ENCODE measurements around the gene EIF4ENIF1.
"Not testable (repeated sequence)": the region's sequence is repeated elsewhere in the genome, so short reads cannot be mapped to it uniquely, and the experiment has no call there.

EIF4ENIF1 gene

GRCh38 chr22:31488346-31488883, 1.2 kb downstream of the EIF4ENIF1 start:
- ChIA-PET CTCF (no interaction called here), POLR2A (interaction anchor here (0.8 kb wide), 1 partner anchor 56 kb away, joined by 3 read pairs; no protein-coding TSS in a partner anchor)
- no peak for DNase-seq (ENCODE audit: extremely low spot score)
- TF ChIP-seq CTBP1 (IDR thresholded peaks at IDR 0.05; ENCODE audit: borderline replicate concordance) (no peak), FOXM1 (IDR thresholded peaks at IDR 0.05; ENCODE audit: borderline replicate concordance) (no peak), ZNF384 (IDR thresholded peaks at IDR 0.05) (no peak), FOXK2 (IDR thresholded peaks at IDR 0.05) (no peak), FOXA1 (IDR thresholded peaks at IDR 0.05) (no peak), BHLHE40 (IDR thresholded peaks at IDR 0.05; ENCODE audit: borderline replicate concordance) (no peak), TARDBP (IDR thresholded peaks at IDR 0.05) (no peak), PKNOX1 (IDR thresholded peaks at IDR 0.05) (no peak), SUZ12 (IDR thresholded peaks at IDR 0.05) (no peak), L3MBTL2 (conservative IDR thresholded peaks at IDR 0.05) (no peak), LEF1 (IDR thresholded peaks at IDR 0.05; ENCODE audit: borderline replicate concordance) (no peak)

- ChIA-PET CTCF (no interaction called here), POLR2A (no interaction called here)
- TF ChIP-seq FOXA1 (IDR thresholded peaks at IDR 0.05) = no peak
- TF ChIP-seq SUZ12 (IDR thresholded peaks at IDR 0.05) = no peak
- no peak for TF ChIP-seq ARNT (IDR thresholded peaks at IDR 0.05)
- no peak for TF ChIP-seq NFRKB (IDR thresholded peaks at IDR 0.05)
- TF ChIP-seq TARDBP (IDR thresholded peaks at IDR 0.05) = no peak
- no peak for TF ChIP-seq PKNOX1 (IDR thresholded peaks at IDR 0.05)
- TF ChIP-seq FOXM1 (IDR thresholded peaks at IDR 0.05; ENCODE audit: borderline replicate concordance) = no peak
- TF ChIP-seq LEF1 (IDR thresholded peaks at IDR 0.05; ENCODE audit: borderline replicate concordance) = no peak
- TF ChIP-seq ZNF384 (IDR thresholded peaks at IDR 0.05) = no peak
- no peak for TF ChIP-seq HDGF (IDR thresholded peaks at IDR 0.05; ENCODE audit: borderline replicate concordance)
- no peak for TF ChIP-seq FOXK2 (IDR thresholded peaks at IDR 0.05)
- TF ChIP-seq BHLHE40 (IDR thresholded peaks at IDR 0.05; ENCODE audit: borderline replicate concordance) = no peak
- no peak for DNase-seq (ENCODE audit: extremely low spot score)
Observed at GRCh38 chr22:31486951-31487350, 2.7 kb downstream of the EIF4ENIF1 start.

- CTCF ChIA-PET; DNase-seq (ENCODE audit: extremely low spot score); POLR2A ChIA-PET: not testable (repeated sequence)
Observed at GRCh38 chr22:31486369-31486768, 3.3 kb downstream of the EIF4ENIF1 start.

- CTCF ChIA-PET = interaction anchor here (0.6 kb wide), 1 partner anchor 8 kb away, joined by 4 read pairs; no protein-coding TSS in a partner anchor
- POLR2A ChIA-PET; DNase-seq (ENCODE audit: extremely low spot score): not testable (repeated sequence)
Observed at GRCh38 chr22:31482470-31482869, 7.2 kb downstream of the EIF4ENIF1 start.

GRCh38 chr22:31481129-31481528, 8.5 kb downstream of the EIF4ENIF1 start:
- ChIA-PET CTCF (no interaction called here), POLR2A (no interaction called here)

GRCh38 chr22:31477329-31477728, 12.3 kb downstream of the EIF4ENIF1 start:
- ChIA-PET POLR2A (no interaction called here), CTCF (interaction anchor here (0.6 kb wide), 1 partner anchor 843 kb away, joined by 3 read pairs; no protein-coding TSS in a partner anchor)
- no peak for TF ChIP-seq FOXM1 (IDR thresholded peaks at IDR 0.05; ENCODE audit: borderline replicate concordance)
- no peak for TF ChIP-seq HDGF (IDR thresholded peaks at IDR 0.05; ENCODE audit: borderline replicate concordance)
- TF ChIP-seq PKNOX1 (IDR thresholded peaks at IDR 0.05) = no peak
- TF ChIP-seq NFRKB (IDR thresholded peaks at IDR 0.05) = no peak
- no peak for TF ChIP-seq BHLHE40 (IDR thresholded peaks at IDR 0.05; ENCODE audit: borderline replicate concordance)
- no peak for TF ChIP-seq ARNT (IDR thresholded peaks at IDR 0.05)
- TF ChIP-seq CTBP1 (IDR thresholded peaks at IDR 0.05; ENCODE audit: borderline replicate concordance) = no peak
- no peak for TF ChIP-seq ZNF384 (IDR thresholded peaks at IDR 0.05)
- TF ChIP-seq L3MBTL2 (conservative IDR thresholded peaks at IDR 0.05) = no peak
- no peak for TF ChIP-seq FOXK2 (IDR thresholded peaks at IDR 0.05)
- TF ChIP-seq SP1 (IDR thresholded peaks at IDR 0.05) = no peak
- TF ChIP-seq ELF4 (IDR thresholded peaks at IDR 0.05) = no peak
- no peak for TF ChIP-seq FOXA1 (IDR thresholded peaks at IDR 0.05)
- TF ChIP-seq SUZ12 (IDR thresholded peaks at IDR 0.05) = no peak
- TF ChIP-seq LEF1 (IDR thresholded peaks at IDR 0.05; ENCODE audit: borderline replicate concordance) = no peak
- no peak for DNase-seq (ENCODE audit: extremely low spot score)

More at GRCh38 chr22:31481129-31481528, 8.5 kb downstream of the EIF4ENIF1 start:
- DNase-seq (ENCODE audit: extremely low spot score) = no peak
- no peak for TF ChIP-seq CTBP1 (IDR thresholded peaks at IDR 0.05; ENCODE audit: borderline replicate concordance)
- no peak for TF ChIP-seq FOXA1 (IDR thresholded peaks at IDR 0.05)
- TF ChIP-seq L3MBTL2 (conservative IDR thresholded peaks at IDR 0.05) = no peak
- TF ChIP-seq FOXK2 (IDR thresholded peaks at IDR 0.05) = no peak
- TF ChIP-seq ELF4 (IDR thresholded peaks at IDR 0.05) = no peak
- TF ChIP-seq PKNOX1 (IDR thresholded peaks at IDR 0.05) = no peak
- TF ChIP-seq SUZ12 (IDR thresholded peaks at IDR 0.05) = no peak
- TF ChIP-seq ZNF384 (IDR thresholded peaks at IDR 0.05) = no peak
- TF ChIP-seq ARNT (IDR thresholded peaks at IDR 0.05) = no peak
- no peak for TF ChIP-seq LEF1 (IDR thresholded peaks at IDR 0.05; ENCODE audit: borderline replicate concordance)
- no peak for TF ChIP-seq BHLHE40 (IDR thresholded peaks at IDR 0.05; ENCODE audit: borderline replicate concordance)
- no peak for TF ChIP-seq HDGF (IDR thresholded peaks at IDR 0.05; ENCODE audit: borderline replicate concordance)
- TF ChIP-seq NFRKB (IDR thresholded peaks at IDR 0.05) = no peak
- no peak for TF ChIP-seq FOXM1 (IDR thresholded peaks at IDR 0.05; ENCODE audit: borderline replicate concordance)
- no peak for TF ChIP-seq TARDBP (IDR thresholded peaks at IDR 0.05)
- TF ChIP-seq SP1 (IDR thresholded peaks at IDR 0.05) = no peak

Measured in HEK293T (cell line).